Measurements from ENCODE around the gene TRIM42. TPM values are rescaled to one million over a fixed set of nuclear protein-coding genes. Genes with fewer than 3 reads are reported as not detected.
A peak's percentile ranks its signal among the peaks of the same experiment; 100 is the strongest.

The TRIM42 gene
- total RNA-seq, 3 donors from 2014 or later = not detected

DNA sequence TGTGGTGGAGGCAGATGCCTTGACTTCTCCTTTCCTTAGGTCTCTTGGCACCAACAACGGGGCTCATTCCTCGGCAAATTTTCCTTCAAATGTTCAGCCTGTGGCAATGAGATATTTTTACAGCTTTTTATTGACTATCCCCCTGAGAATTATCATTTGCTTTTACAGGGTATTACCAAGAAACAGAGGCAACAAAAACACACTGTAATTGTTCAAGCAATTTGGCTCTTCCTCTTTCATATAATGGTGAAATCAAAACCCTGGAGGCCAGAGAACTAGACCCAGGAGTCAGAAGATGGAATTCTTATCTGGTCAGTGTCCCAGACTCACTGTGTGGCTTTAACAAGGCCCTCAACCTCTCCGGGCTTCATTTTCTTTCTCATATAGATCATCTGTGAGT lies 40.1 kb downstream of the TRIM42 start:
- H3K4me1 ChIP-seq (ENCODE audit: low read depth) = no peaks in the 10 kb centered on the region
- no peaks in the 10 kb centered on the region for H3K9me3 ChIP-seq
- no peaks in the 10 kb centered on the region for H3K36me3 ChIP-seq (ENCODE audit: low read depth)
- TF ChIP-seq, protein P1, sequence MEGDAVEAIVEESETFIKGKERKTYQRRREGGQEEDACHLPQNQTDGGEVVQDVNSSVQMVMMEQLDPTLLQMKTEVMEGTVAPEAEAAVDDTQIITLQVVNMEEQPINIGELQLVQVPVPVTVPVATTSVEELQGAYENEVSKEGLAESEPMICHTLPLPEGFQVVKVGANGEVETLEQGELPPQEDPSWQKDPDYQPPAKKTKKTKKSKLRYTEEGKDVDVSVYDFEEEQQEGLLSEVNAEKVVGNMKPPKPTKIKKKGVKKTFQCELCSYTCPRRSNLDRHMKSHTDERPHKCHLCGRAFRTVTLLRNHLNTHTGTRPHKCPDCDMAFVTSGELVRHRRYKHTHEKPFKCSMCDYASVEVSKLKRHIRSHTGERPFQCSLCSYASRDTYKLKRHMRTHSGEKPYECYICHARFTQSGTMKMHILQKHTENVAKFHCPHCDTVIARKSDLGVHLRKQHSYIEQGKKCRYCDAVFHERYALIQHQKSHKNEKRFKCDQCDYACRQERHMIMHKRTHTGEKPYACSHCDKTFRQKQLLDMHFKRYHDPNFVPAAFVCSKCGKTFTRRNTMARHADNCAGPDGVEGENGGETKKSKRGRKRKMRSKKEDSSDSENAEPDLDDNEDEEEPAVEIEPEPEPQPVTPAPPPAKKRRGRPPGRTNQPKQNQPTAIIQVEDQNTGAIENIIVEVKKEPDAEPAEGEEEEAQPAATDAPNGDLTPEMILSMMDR (IDR thresholded peaks at IDR 0.05) = no peak
- ATAC-seq (no peak), DNase-seq (no peak)
- intact Hi-C loops (cut with DNase I, micrococcal nuclease) = no loop called here
- no peak overlapping the region for H3K4me3 ChIP-seq

DNA sequence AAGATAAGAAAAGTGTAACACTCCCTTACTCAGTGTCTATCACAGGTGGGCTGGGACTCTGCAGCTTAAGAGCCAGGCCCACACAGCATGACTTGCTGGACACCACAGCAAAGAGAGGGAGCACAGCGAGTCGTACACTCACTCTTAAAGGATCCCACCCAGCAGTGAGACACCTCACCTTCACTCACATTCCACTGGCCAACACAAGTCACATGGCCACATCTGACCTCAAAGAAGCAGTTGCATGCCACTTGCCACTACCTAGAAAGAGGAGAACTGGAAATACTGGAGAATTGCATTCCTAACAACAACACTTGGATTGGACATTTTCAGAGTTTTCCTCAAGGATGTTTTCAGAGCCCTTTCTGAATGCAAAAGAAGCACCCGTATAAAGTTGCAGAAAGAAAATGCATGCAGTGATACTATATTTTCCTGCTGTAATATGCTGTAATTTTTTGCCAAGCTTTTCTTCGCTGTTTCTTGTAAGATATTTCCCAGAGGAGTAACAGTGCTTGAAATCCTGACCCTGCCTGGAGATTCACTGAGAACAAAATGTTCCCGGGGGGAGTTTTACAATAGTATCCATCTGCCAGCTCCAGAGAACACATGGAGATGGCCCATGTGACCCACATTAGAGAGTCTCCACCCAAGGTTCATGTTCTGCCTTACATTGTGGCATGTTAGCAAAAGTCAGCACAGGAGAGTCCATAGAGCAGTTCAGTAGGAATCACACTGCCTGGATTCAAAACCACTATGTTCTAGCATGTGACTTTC lies 42.2 kb downstream of the TRIM42 start:
- Histone ChIP-seq H3K4me3 (no peak overlapping the region), H3K36me3 (ENCODE audit: low read depth) (no peaks in the 10 kb centered on the region), H3K4me1 (ENCODE audit: low read depth) (no peaks in the 10 kb centered on the region), H3K9me3 (no peaks in the 10 kb centered on the region)
- intact Hi-C loops (cut with DNase I, micrococcal nuclease) = no loop called here
- TF ChIP-seq, protein P1 (IDR thresholded peaks at IDR 0.05) = no peak
- DNase-seq (no peak), ATAC-seq (peak; percentile 34)

DNA sequence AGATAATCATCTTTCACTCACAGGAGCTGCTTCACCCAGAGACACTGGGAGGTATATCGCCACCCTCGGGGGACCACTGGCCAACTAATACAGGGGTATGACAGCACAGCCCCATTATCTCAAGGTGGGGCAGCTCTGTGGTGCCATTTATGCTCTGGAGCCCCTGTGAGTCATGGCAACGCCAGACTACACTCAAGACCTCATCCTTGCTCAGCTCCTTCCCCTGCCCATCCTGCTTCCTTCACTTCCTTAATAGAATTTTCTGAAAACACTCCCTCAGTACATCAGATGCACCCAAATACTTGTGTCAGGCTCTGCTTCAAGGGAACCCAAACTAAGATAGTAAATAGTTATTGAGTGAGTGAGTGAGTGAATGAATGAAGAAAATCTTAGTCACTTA lies 45.7 kb downstream of the TRIM42 start:
- ATAC-seq = no peak
- no peak overlapping the region for H3K4me3 ChIP-seq
- no peaks in the 10 kb centered on the region for H3K36me3 ChIP-seq (ENCODE audit: low read depth)
- H3K9me3 ChIP-seq = no peaks in the 10 kb centered on the region
- intact Hi-C loops (cut with DNase I, micrococcal nuclease) = no loop called here
- TF ChIP-seq, protein P1 (IDR thresholded peaks at IDR 0.05) = no peak
- DNase-seq = no peak
- no peaks in the 10 kb centered on the region for H3K4me1 ChIP-seq (ENCODE audit: low read depth)

DNA sequence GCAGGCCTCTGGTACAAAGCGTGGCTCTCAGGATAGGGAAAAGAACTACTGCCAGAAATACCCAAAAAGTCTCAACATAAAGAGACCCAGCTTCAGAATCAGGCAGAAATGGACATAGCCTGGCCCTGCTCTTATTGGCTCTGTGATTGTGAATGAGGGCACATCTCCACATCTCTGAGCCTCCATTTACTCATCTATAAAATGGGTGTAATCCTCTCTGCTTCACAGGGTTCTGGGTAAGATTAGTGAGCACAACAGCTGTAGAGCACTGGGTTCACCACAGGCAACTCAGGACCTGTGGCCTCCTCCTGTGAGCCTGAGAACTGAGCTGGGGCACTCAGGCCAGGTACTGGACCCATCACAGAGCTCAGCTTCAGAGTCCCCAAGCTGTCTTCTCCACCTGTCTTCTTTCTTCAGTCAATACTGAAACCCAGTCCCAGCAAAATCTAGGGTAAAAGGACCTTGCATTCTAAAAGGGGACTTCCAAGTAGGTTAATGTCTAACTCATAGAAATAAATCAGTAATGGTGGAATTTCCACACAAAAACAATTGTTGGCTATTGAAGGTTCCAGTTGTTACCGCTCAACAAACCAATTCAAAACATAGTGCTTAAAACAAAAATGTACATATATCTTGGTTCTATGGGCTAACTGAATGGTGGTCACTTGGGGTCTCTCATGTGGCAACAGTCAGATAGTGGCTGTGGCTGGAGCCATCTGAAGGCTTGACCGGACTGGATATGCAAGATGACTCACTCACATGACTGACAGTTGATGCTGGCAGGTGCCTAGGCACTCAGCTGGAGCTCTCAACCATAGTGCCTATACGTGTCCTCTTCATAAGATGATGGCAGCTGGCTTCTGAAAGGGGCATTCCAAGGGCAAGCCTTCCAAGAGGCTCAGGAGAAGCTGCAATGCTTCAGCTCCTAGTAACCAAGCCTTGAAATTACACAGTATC lies 47.3 kb downstream of the TRIM42 start:
- intact Hi-C loops (cut with DNase I, micrococcal nuclease) = no loop called here

DNA sequence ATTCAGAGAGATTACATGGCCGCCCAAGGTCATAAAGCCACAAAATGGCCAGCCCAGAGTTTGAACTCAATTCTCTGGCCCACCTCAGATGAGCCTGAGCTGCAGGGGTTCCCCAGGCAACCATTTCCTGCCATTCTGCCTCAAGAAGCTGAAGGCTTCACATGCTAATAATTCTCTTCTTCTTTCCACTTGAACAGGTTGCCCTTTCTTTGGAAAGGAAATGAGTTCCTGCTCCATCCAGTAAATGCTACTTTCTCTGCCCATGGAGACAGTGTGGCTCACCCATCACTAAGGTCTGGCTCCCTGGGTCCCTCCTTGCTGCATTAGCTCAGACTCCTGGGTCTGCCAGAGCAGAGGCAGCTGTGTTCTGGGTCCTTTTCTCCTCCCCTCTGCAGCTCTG lies 48.2 kb downstream of the TRIM42 start:
- ATAC-seq (no peak), DNase-seq (no peak)
- no peaks in the 10 kb centered on the region for H3K9me3 ChIP-seq
- no peaks in the 10 kb centered on the region for H3K36me3 ChIP-seq (ENCODE audit: low read depth)
- no peak overlapping the region for H3K4me3 ChIP-seq
- intact Hi-C loops (cut with DNase I, micrococcal nuclease) = no loop called here
- H3K4me1 ChIP-seq (ENCODE audit: low read depth) = no peaks in the 10 kb centered on the region
- TF ChIP-seq, protein P1 (IDR thresholded peaks at IDR 0.05) = no peak

More for the DNA sequence above, 47.3 kb downstream of the TRIM42 start:
- Histone ChIP-seq H3K9me3 (no peaks in the 10 kb centered on the region), H3K4me3 (no peak overlapping the region), H3K4me1 (ENCODE audit: low read depth) (no peaks in the 10 kb centered on the region), H3K36me3 (ENCODE audit: low read depth) (no peaks in the 10 kb centered on the region)
- ATAC-seq (no peak), DNase-seq (no peak)
- TF ChIP-seq, protein P1 (IDR thresholded peaks at IDR 0.05) = no peak

Measured in mucosa of descending colon (tissue), 3 donors.